Activated naive CD4-positive, alpha-beta T cell (primary cell): ENCODE results near the gene FYB1.
A peak's percentile ranks its signal among the peaks of the same experiment; 100 is the strongest.
"Not testable (repeated sequence)": the region's sequence is repeated elsewhere in the genome, so short reads cannot be mapped to it uniquely, and the experiment has no call there.

Experiments used
- DNase-seq, 4 experiments: peaks; one replicate each; lab custom pipeline; 2025; lab: John Stamatoyannopoulos, UW

FYB1 gene

DNA sequence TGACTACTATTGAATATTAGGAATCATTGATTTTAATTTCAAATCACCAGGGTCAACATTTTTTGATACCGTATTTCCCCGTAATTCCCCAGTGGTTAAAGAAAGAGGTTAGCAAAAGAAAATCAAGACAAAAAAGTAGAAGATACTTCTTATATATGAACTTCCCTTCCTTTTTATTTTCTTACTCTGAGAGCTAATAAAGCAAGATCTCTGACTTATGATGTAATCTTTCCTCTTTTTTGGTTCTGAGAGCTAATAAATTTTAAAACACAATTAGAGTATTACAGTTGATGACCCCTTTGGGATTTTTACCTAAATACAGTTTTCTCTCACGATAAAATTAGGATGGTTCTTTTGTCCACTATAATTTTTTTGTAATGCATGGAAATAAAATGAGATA lies 9.2 kb upstream of the FYB1 start:
- DNase-seq = no peak

DNA sequence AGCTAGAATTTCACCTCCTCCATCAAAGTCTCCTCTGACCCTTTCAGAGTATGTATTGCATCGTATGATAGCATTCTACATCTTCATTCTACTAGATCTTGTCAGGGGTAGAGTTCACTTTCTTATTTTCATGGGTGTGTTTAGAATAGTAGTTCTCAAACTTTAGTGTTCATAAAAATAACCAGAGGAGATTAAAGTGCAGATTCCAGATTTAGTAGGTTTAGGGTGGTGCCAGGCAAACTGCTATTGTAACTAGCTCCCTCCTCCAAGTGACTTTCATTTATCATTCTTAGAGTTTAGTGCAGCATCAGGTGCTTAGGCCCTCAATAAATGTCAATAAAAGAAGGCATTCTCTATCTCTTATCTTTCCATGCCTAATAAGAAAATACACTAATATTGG lies 7.2 kb upstream of the FYB1 start:
- DNase-seq = no peak

GRCh38 chr5:39226100-39226451 lies 6.7 kb upstream of the FYB1 start:
- no peak for DNase-seq

- no peak for DNase-seq
Observed at GRCh38 chr5:39225405-39226099, 6.2 kb upstream of the FYB1 start.

- no peak for DNase-seq
Observed at GRCh38 chr5:39224196-39224761, 4.9 kb upstream of the FYB1 start.

GRCh38 chr5:39223565-39224156 lies 4.3 kb upstream of the FYB1 start:
- no peak for DNase-seq

- DNase-seq = not testable (repeated sequence)
Observed at GRCh38 chr5:39221671-39222070, 2.3 kb upstream of the FYB1 start.

GRCh38 chr5:39220280-39221030 lies 1.1 kb upstream of the FYB1 start:
- DNase-seq = no peak

DNA sequence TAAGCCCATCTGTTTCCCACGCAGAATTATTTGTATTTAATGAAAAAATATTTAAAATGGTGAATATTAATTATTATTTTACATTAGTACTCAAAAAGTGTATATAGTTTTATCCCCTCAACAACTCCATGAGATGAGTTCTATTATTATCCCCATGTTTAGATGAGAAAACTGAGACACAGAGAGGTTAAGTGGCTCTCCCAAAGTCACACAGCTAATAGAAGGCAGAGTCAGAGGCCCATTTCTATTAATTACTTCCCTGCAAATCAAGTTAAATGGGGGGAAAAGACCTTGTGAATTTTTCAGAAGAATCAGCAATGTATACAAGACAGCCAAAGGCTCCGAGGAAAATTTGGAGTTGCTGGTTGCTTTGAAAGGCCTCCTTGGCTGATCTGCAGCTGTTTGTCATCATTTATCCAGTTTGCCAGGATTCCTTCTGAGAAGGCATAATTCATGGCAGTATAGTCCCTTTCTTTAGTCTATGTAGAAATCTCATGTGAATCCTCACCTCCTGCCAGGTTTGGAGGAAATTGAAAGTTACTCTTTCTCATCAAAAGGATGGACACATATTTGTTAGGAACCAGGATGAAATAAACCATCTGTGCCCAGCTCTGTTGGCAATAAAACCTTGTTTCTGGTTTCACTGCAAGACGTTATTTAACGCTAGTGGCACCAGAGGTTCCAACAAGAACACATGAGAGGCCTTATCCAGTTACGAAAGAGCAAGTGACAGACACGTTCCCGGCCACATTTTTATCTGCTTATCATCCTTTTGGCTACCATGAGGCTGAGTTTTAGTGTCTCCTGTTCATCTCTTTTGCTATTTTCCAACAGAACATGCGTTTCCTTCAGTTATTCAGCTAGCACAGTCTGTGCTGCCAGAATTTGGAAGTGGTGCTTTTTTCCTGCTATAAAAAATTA lies 621 bp downstream of the FYB1 start:
- DNase-seq = no peak

DNA sequence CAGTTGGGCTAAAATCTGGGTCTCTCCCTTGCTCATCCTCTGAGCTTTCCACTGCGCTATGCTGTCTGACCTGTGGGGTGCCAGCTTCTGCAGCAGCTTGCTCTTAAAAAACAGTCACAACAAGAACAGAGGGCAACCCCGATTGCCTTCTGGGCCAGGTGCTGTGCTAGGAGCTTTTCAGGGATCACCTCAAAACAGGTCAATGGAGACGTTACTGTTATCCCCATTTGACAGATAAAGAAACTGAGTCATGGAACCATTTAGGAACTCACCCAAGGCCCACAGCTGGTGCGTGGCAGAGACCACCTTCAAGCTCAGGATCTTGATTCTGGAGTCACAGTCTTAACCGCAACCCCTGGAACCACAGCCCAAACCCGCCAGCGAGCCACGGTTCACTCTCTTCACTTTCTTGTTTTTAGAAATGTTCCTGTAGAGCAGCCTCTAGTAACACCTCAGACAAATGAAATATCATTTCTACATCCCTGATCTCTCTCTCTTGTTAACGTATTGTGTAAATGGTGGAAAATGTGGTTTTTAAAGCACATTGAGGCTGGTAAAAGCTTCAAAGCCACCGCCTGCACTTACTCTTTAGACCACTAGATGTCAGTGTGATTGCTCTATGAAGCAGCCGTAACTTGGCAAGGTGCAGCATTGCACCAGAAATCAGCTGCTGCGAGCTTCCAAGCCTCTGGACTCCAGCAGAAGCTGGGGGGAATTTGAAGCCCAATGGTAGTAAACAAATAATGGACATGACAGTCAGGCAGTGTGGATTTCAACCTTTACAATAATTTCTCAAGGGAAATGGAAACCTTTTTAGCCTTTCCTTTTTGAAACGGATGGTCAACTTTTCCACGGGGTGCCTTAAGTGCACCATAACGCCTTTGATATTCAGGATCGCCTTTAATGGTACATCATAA lies 1.7 kb downstream of the FYB1 start:
- DNase-seq = peak; percentile 25 to 59 (median 42)

GRCh38 chr5:39216631-39217030 lies 2.7 kb downstream of the FYB1 start:
- no peak for DNase-seq

DNA sequence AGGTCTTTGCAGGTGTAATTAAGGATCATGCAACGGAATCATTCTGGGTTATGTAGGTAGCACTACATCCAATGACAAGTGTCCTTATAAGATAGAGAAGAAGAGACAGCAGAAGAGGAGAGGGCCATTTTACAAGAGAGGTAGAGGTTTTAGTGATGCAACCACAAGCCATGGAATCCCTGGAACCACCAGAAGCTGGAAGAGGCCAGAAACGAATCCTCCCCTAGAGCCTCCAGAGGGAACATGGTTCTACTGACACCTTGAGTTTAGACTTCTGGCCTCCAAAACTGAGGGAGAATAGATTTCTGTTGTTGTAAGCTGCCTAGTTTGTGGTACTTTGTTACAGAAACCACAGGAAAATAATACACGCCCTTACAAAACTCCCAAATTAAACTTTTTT lies 3.5 kb downstream of the FYB1 start:
- no peak for DNase-seq

DNA sequence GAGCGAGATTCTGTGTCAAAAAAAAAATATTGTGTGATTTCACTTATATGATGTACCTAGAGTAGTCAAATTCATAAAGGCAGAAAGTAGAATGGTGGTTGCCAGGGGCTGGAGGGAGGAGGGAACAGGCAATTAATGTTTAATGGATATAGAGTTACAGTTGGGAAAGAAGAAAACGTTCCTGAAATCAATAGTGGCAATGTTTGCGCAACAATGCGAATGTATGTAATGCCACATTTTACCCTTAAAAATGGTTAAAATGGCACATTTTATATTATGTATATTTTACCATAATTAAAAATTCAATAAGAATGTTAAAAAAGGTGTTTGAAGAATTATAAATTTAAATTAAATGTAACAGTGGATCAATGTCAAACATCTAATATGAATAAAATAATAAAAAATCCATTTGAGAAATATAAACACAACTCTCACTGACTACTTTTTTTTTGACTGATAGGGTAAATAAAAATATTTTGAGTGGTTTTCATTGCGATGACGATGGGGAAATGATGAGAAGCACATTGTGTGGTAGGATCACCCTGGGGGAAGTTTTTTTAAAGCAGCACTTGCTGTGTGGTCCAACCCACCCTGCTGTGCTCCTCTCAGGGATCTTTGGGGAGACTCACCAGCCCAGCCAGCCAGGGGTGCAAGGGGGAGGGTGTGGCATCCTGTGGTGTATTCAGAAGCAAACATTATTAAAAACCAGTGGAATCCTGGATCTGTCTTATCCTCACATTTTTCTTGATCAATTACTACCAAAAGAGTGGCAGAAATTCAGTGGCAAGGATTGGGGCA lies 4.3 kb downstream of the FYB1 start:
- peak in 2 of 4 experiments; percentile 23 to 31 for DNase-seq

- no peak for DNase-seq
Observed at GRCh38 chr5:39213447-39214207, 5.7 kb downstream of the FYB1 start.

- no peak for DNase-seq
Observed at GRCh38 chr5:39211773-39212172, 7.6 kb downstream of the FYB1 start.

GRCh38 chr5:39209924-39210323 lies 9.4 kb downstream of the FYB1 start:
- peak; percentile 12 to 61 (median 32) for DNase-seq

- no peak for DNase-seq
Observed at GRCh38 chr5:39208471-39208870, 10.9 kb downstream of the FYB1 start.

DNA sequence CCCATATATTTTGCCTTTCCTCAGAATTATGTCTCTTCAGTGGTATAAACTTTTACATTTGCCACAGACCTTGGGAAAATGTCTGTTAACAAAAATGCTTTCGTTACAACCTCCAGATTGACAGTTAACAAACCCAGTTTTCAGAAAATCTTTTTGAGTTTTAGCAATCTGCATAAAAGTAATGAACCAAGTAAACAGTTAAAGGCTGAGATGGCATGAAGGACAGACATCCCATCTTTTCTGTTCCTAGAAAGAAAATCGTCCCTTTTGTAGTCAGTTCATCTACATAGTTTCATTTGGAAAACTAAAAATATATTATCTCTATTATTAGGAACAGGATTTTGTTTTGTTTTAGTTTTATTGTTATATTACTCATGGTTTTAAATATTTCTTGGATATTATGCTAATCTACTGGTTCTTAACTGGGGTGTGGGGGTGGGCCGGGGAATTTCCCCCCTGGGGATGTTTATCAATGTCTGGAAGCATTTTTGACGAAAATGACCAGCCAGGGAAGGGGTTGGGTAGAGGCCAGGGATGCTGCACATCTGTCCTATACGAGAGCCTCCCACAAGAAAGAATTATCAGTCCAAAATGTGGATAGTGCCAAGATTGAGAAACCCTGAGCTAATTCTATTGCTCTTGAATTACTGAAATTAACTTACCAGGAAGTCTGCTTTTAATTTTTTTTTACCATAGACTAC lies 11.9 kb downstream of the FYB1 start:
- DNase-seq = no peak
